ENCODE results near the gene ZFYVE28.

Gene ZFYVE28

GRCh38 chr4:2352729-2353221, 65.7 kb downstream of the ZFYVE28 start:
- no peak for DNase-seq (ENCODE audit: low spot score)

GRCh38 chr4:2352171-2352570, 66.3 kb downstream of the ZFYVE28 start:
- no peak for DNase-seq (ENCODE audit: low spot score)

- no peak for DNase-seq (ENCODE audit: low spot score)
Measured at GRCh38 chr4:2350982-2351381, 67.5 kb downstream of the ZFYVE28 start.

- DNase-seq (ENCODE audit: low spot score): no peak
Measured at GRCh38 chr4:2348786-2349185, 69.7 kb downstream of the ZFYVE28 start.

- no peak for DNase-seq (ENCODE audit: low spot score)
Measured at GRCh38 chr4:2347190-2347589, 71.3 kb downstream of the ZFYVE28 start.

GRCh38 chr4:2343476-2343875, 75.0 kb downstream of the ZFYVE28 start:
- DNase-seq (ENCODE audit: low spot score): no peak

- no peak for DNase-seq (ENCODE audit: low spot score)
Measured at GRCh38 chr4:2341911-2342652, 76.4 kb downstream of the ZFYVE28 start.

GRCh38 chr4:2341261-2341841, 77.1 kb downstream of the ZFYVE28 start:
- DNase-seq (ENCODE audit: low spot score): no peak

GRCh38 chr4:2340272-2341061, 78.0 kb downstream of the ZFYVE28 start:
- no peak for DNase-seq (ENCODE audit: low spot score)

GRCh38 chr4:2339458-2340271, 78.8 kb downstream of the ZFYVE28 start:
- DNase-seq (ENCODE audit: low spot score): no peak

GRCh38 chr4:2338754-2339457, 79.5 kb downstream of the ZFYVE28 start:
- DNase-seq (ENCODE audit: low spot score): no peak

GRCh38 chr4:2337896-2338295, 80.5 kb downstream of the ZFYVE28 start:
- DNase-seq (ENCODE audit: low spot score): no peak

- no peak for DNase-seq (ENCODE audit: low spot score)
Measured at GRCh38 chr4:2337131-2337723, 81.2 kb downstream of the ZFYVE28 start.

- DNase-seq (ENCODE audit: low spot score): no peak
Measured at GRCh38 chr4:2336659-2337058, 81.8 kb downstream of the ZFYVE28 start.

- no peak for DNase-seq (ENCODE audit: low spot score)
Measured at GRCh38 chr4:2335729-2336101, 82.7 kb downstream of the ZFYVE28 start.

GRCh38 chr4:2334826-2335728, 83.4 kb downstream of the ZFYVE28 start:
- DNase-seq (ENCODE audit: low spot score): no peak

- DNase-seq (ENCODE audit: low spot score): no peak
Measured at GRCh38 chr4:2333916-2334644, 84.4 kb downstream of the ZFYVE28 start.

- no peak for DNase-seq (ENCODE audit: low spot score)
Measured at GRCh38 chr4:2333356-2333841, 85.0 kb downstream of the ZFYVE28 start.

- no peak for DNase-seq (ENCODE audit: low spot score)
Measured at GRCh38 chr4:2332976-2333319, 85.5 kb downstream of the ZFYVE28 start.
